Ascending aorta (tissue), 2 donors: ENCODE data around the gene LYST. TPM values are rescaled to one million over a fixed set of nuclear protein-coding genes. Genes with fewer than 3 reads are reported as not detected.

ENCODE experiments used
- DNase-seq, 2 donors: peaks; one replicate each; pipeline ENCODE4 v3.0.0-alpha.2; 2019; ENCODE audit warnings: low spot score in 2 of 2
- H3K27ac ChIP-seq, 2 donors: fragments of 200-600 bp; sonication (generic); one replicate each; pipeline ENCODE4 v1.5.1; 2016 to 2017; ENCODE audit warnings: mild to moderate bottlenecking in 1 of 2
- H3K27me3 ChIP-seq: fragments of 200-600 bp; sonication (generic); one replicate; pipeline ENCODE4 v1.5.1; 2017
- H3K36me3 ChIP-seq, 2 donors: fragments of 200-600 bp; sonication (generic); one replicate each; pipeline ENCODE4 v1.5.1; 2016
- H3K4me1 ChIP-seq, 2 donors: fragments of 200-600 bp; sonication (generic); one replicate each; pipeline ENCODE4 v1.5.1; 2016 to 2017; ENCODE audit warnings: mild to moderate bottlenecking in 1 of 2
- H3K4me3 ChIP-seq, 2 donors: fragments of 200-600 bp; sonication (generic); one replicate each; pipeline ENCODE4 v1.5.1; 2016 to 2017; ENCODE audit warnings: mild to moderate bottlenecking in 1 of 2
- H3K9me3 ChIP-seq, 2 donors: fragments of 200-600 bp; sonication (generic); one replicate each; pipeline ENCODE4 v1.5.1; 2016
- CTCF ChIP-seq, 3 experiments: fragments of 200-600 bp in 2 of 3; fragments of 450-650 bp in 1 of 3; sonication (generic) in 2 of 3; IDR thresholded peaks; one replicate each; pipeline ENCODE4 v1.5.1; 2016 to 2019; ENCODE audit warnings: antibody characterized with exemption in 3 of 3, mild to moderate bottlenecking in 1 of 3, moderate library complexity in 1 of 3
- intact Hi-C: fragments of 100-400 bp; cut with DNase I; formaldehyde crosslinking; loops from one replicate; pipeline ENCODE4 v1.15.1; 2023
- total RNA-seq: library from RNA; depleted of rRNA; stranded (reverse); fragments of >200 nt; gene quantifications from one replicate; pipeline ENCODE4 v1.1.0, GENCODE V29; 2016

Gene LYST
- total RNA-seq, 1 donor from 2014 or later = 169 TPM

- DNase-seq = no peak
- Histone ChIP-seq H3K4me1 (no peaks in the 10 kb centered on the region), H3K27ac (no peak overlapping the region), H3K9me3 (no peaks in the 10 kb centered on the region), H3K27me3 (no peaks in the 10 kb centered on the region), H3K36me3 (peaks cover 10 to 37% of the 10 kb centered on the region in 2 donors), H3K4me3 (no peak overlapping the region)
- TF ChIP-seq CTCF (IDR thresholded peaks at IDR 0.05) = no peak
- intact Hi-C loops = no loop called here
These were observed 132.4 kb downstream of the LYST start for GRCh38 chr1:235734335-235734734.

DNA sequence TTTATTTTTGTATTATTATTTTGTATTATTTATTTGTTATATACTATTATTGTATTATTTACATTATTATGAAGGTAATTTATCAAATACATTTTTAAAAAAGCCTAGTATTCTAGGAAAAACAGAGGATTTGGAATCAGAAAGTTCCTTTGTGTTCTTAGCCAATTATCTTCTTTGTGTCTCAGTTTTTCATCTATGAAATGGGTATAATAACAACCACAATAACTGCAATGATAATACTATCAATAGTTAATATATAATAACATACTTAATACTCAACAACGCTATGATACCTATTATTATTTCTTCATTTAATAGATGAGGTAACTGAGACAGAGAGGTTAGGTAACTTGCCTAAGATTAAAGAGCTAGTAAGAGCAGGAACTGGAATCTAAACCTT is 136.7 kb downstream of the LYST start:
- Histone ChIP-seq H3K36me3 (peaks cover 15 to 38% of the 10 kb centered on the region in 2 donors), H3K27ac (no peak overlapping the region), H3K4me3 (no peak overlapping the region), H3K27me3 (no peaks in the 10 kb centered on the region), H3K9me3 (no peaks in the 10 kb centered on the region), H3K4me1 (no peaks in the 10 kb centered on the region)
- TF ChIP-seq CTCF (IDR thresholded peaks at IDR 0.05) = no peak
- no peak for DNase-seq
- intact Hi-C loops = no loop called here

DNA sequence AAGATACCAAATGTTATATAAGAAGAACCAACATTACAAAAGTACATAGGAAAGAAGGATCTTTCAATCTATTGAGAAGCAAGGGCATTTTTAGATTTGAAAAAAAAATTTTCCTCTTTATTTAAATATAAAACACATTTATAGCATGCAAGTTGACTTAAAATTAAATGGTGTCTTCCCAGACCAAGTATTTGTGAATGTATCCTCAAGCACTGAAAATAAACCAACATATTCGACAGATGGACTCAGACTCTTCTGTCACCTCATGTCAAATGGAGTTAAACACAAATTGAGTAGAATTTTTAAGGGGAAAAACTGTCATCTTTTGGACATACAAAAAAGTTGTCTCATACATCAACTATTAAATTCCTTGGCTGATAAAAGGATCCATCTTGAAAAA is 140.1 kb downstream of the LYST start:
- no peak for TF ChIP-seq CTCF (IDR thresholded peaks at IDR 0.05)
- Histone ChIP-seq H3K4me3 (no peak overlapping the region), H3K27ac (no peak overlapping the region), H3K27me3 (no peaks in the 10 kb centered on the region), H3K9me3 (no peaks in the 10 kb centered on the region), H3K36me3 (peaks cover 29 to 68% of the 10 kb centered on the region in 2 donors), H3K4me1 (no peaks in the 10 kb centered on the region)
- intact Hi-C loops = no loop called here
- no peak for DNase-seq

- peaks cover 23 to 69% of the 10 kb centered on the region in 2 donors for H3K36me3 ChIP-seq
- intact Hi-C loops = no loop called here
- H3K4me1 ChIP-seq = no peaks in the 10 kb centered on the region
- no peak overlapping the region for H3K4me3 ChIP-seq
- TF ChIP-seq CTCF (IDR thresholded peaks at IDR 0.05) = no peak
- H3K27me3 ChIP-seq = no peaks in the 10 kb centered on the region
- H3K27ac ChIP-seq = no peak overlapping the region
- DNase-seq = no peak
- H3K9me3 ChIP-seq = no peaks in the 10 kb centered on the region
These were observed 141.3 kb downstream of the LYST start for GRCh38 chr1:235725434-235725833.

- intact Hi-C loops = no loop called here
- H3K36me3 ChIP-seq = peaks cover 20 to 68% of the 10 kb centered on the region in 2 donors
These were observed 142.0 kb downstream of the LYST start for GRCh38 chr1:235724730-235725129.

More at GRCh38 chr1:235724730-235725129, 142.0 kb downstream of the LYST start:
- no peaks in the 10 kb centered on the region for H3K4me1 ChIP-seq
- DNase-seq = no peak
- no peak overlapping the region for H3K27ac ChIP-seq
- TF ChIP-seq CTCF (IDR thresholded peaks at IDR 0.05) = no peak
- no peaks in the 10 kb centered on the region for H3K27me3 ChIP-seq
- H3K9me3 ChIP-seq = no peaks in the 10 kb centered on the region
- H3K4me3 ChIP-seq = no peak overlapping the region
